WTC11 (cell line): ENCODE data around the gene PREP. TPM values are rescaled to one million over a fixed set of nuclear protein-coding genes. Genes with fewer than 3 reads are reported as not detected.

ENCODE experiments used
- ATAC-seq: fragments of 200-7000 bp; cut with Tn5 transposase; 2 replicates; pipeline ENCODE4 v1.10.0; 2021; ENCODE audit warnings: mild to moderate bottlenecking, moderate library complexity
- CTCF ChIA-PET: fragments of 300-600 bp; sonication (Branson Sonifier 250); formaldehyde crosslinking; loops from one replicate; lab custom pipeline; 2021; ENCODE audit warnings: antibody characterized with exemption; lab: Charles Lee
- POLR2A ChIA-PET: fragments of 350-600 bp; sonication (Branson Sonifier 250); formaldehyde crosslinking; loops from one replicate; lab custom pipeline; 2021; ENCODE audit warnings: antibody characterized with exemption; lab: Charles Lee
- DNase-seq: peaks from one replicate; pipeline ENCODE4 v3.0.0; 2021; ENCODE audit warnings: low spot score
- H3K27ac Mint-ChIP-seq: 2 replicates; pipeline ENCODE4 v1.8.0; 2021; ENCODE audit warnings: mixed read lengths
- H3K27me3 Mint-ChIP-seq: 2 replicates; pipeline ENCODE4 v1.8.0; 2021; ENCODE audit warnings: low read depth, mild to moderate bottlenecking, moderate library complexity, mixed read lengths
- H3K36me3 Mint-ChIP-seq: 2 replicates; pipeline ENCODE4 v1.8.0; 2021; ENCODE audit warnings: mixed read lengths
- H3K4me1 Mint-ChIP-seq: 2 replicates; pipeline ENCODE4 v1.8.0; 2022; ENCODE audit warnings: mixed read lengths
- H3K4me3 Mint-ChIP-seq: 2 replicates; pipeline ENCODE4 v1.8.0; 2021; ENCODE audit warnings: mild to moderate bottlenecking, moderate library complexity, mixed read lengths
- H3K9me3 Mint-ChIP-seq: 2 replicates; pipeline ENCODE4 v1.8.0; 2021; ENCODE audit warnings: mixed read lengths
- ARID4B ChIP-seq: sonication (generic); formaldehyde crosslinking; IDR thresholded peaks from 2 replicates; pipeline ENCODE4 v1.8.0; 2023; ENCODE audit warnings: missing genetic modification reagents, mild to moderate bottlenecking, borderline replicate concordance
- ATF1 ChIP-seq: sonication (generic); formaldehyde crosslinking; IDR thresholded peaks from 2 replicates; pipeline ENCODE4 v1.8.1; 2023; ENCODE audit warnings: mild to moderate bottlenecking, moderate library complexity, missing genetic modification reagents
- ATF2 ChIP-seq: sonication (generic); formaldehyde crosslinking; IDR thresholded peaks from 2 replicates; pipeline ENCODE4 v1.8.1; 2022; ENCODE audit warnings: low read depth, missing genetic modification reagents, borderline replicate concordance
- ATF3 ChIP-seq: sonication (generic); formaldehyde crosslinking; conservative IDR thresholded peaks from 2 replicates; pipeline ENCODE4 v1.8.1; 2022; ENCODE audit warnings: mild to moderate bottlenecking, missing genetic modification reagents
- CREB1 ChIP-seq: sonication (generic); formaldehyde crosslinking; IDR thresholded peaks from 2 replicates; pipeline ENCODE4 v1.8.0; 2023; ENCODE audit warnings: mild to moderate bottlenecking, missing genetic modification reagents
- E2F5 ChIP-seq: sonication (generic); formaldehyde crosslinking; IDR thresholded peaks from 2 replicates; pipeline ENCODE4 v1.8.1; 2022; ENCODE audit warnings: mild to moderate bottlenecking, moderate library complexity, missing genetic modification reagents
- MAX ChIP-seq: sonication (generic); formaldehyde crosslinking; IDR thresholded peaks from 2 replicates; pipeline ENCODE4 v1.8.0; 2022; ENCODE audit warnings: mild to moderate bottlenecking, missing genetic modification reagents
- MXD4 ChIP-seq: fragments of 250-450 bp; sonication (Bioruptor Pico); IDR thresholded peaks from 2 replicates; pipeline ENCODE4 v1.8.0; 2021; ENCODE audit warnings: mild to moderate bottlenecking, moderate library complexity, borderline replicate concordance
- NFATC4 ChIP-seq: fragments of 250-450 bp; sonication (Bioruptor Pico); IDR thresholded peaks from 2 replicates; pipeline ENCODE4 v1.9.0; 2021; ENCODE audit warnings: mild to moderate bottlenecking
- NFE2L1 ChIP-seq: sonication (generic); formaldehyde crosslinking; IDR thresholded peaks from 2 replicates; pipeline ENCODE4 v1.8.1; 2023; ENCODE audit warnings: missing genetic modification reagents
- PREB ChIP-seq: sonication (generic); formaldehyde crosslinking; IDR thresholded peaks from 2 replicates; pipeline ENCODE4 v1.8.1; 2022; ENCODE audit warnings: mild to moderate bottlenecking, missing genetic modification reagents, moderate library complexity, borderline replicate concordance
- SOX15 ChIP-seq: fragments of 250-450 bp; sonication (Bioruptor Pico); IDR thresholded peaks from 2 replicates; pipeline ENCODE4 v1.9.0; 2021; ENCODE audit warnings: mild to moderate bottlenecking
- ZMAT4 ChIP-seq: fragments of 250-450 bp; sonication (Bioruptor Pico); IDR thresholded peaks from 2 replicates; pipeline ENCODE4 v1.9.0; 2021; ENCODE audit warnings: mild to moderate bottlenecking
- ZNF121 ChIP-seq: sonication (generic); formaldehyde crosslinking; IDR thresholded peaks from 2 replicates; pipeline ENCODE4 v1.8.0; 2023; ENCODE audit warnings: missing genetic modification reagents
- ZNF232 ChIP-seq: sonication (generic); formaldehyde crosslinking; IDR thresholded peaks from 2 replicates; pipeline ENCODE4 v1.8.0; 2022; ENCODE audit warnings: mild to moderate bottlenecking, missing genetic modification reagents
- ZNF263 ChIP-seq: sonication (generic); formaldehyde crosslinking; IDR thresholded peaks from 2 replicates; pipeline ENCODE4 v1.8.1; 2022; ENCODE audit warnings: low read depth, mild to moderate bottlenecking, moderate library complexity, missing genetic modification reagents
- ZNF281 ChIP-seq: sonication (generic); formaldehyde crosslinking; IDR thresholded peaks from 2 replicates; pipeline ENCODE4 v1.8.0; 2023; ENCODE audit warnings: mild to moderate bottlenecking, missing genetic modification reagents
- ZNF423 ChIP-seq: fragments of 250-450 bp; sonication (Bioruptor Pico); IDR thresholded peaks from 2 replicates; pipeline ENCODE4 v2.1.2; 2022; ENCODE audit warnings: mild to moderate bottlenecking, moderate library complexity
- total RNA-seq: library from RNA; stranded (reverse); gene quantifications from 3 replicates; pipeline ENCODE4 v1.2.3, GENCODE V29; 2021

Gene PREP
- total RNA-seq, 1 experiment from 2014 or later = 58.8 TPM

GRCh38 chr6:105320271-105320670 is 82.6 kb downstream of the PREP start (continued):
- TF ChIP-seq E2F5 (CRISPR knock-in tag) (no peak), ZNF281 (no peak), NFE2L1 (no peak)

GRCh38 chr6:105319331-105319730 is 83.6 kb downstream of the PREP start:
- no peaks in the 10 kb centered on the region for H3K9me3 Mint-ChIP-seq
- no peaks in the 10 kb centered on the region for H3K4me1 Mint-ChIP-seq
- TF ChIP-seq ZNF423 (CRISPR knock-in tag) = no peak
- TF ChIP-seq E2F5 (CRISPR knock-in tag) = no peak
- no peak for TF ChIP-seq ZNF232
- TF ChIP-seq ZMAT4 (CRISPR knock-in tag) = no peak
- no peak for TF ChIP-seq ATF3 (CRISPR knock-in tag)
- TF ChIP-seq MAX = no peak
- TF ChIP-seq ZNF263 (CRISPR knock-in tag) = no peak
- TF ChIP-seq ZNF121 = no peak
- no peak for TF ChIP-seq SOX15
- no peak for TF ChIP-seq CREB1 (CRISPR knock-in tag)
- TF ChIP-seq NFATC4 (CRISPR knock-in tag) = no peak
- TF ChIP-seq ATF1 = no peak
- TF ChIP-seq PREB (CRISPR knock-in tag) = no peak
- TF ChIP-seq ARID4B (CRISPR knock-in tag) = no peak
- no peak for TF ChIP-seq ATF2 (CRISPR knock-in tag)
- no peak for TF ChIP-seq MXD4 (CRISPR knock-in tag)
- no peak overlapping the region for H3K4me3 Mint-ChIP-seq
- POLR2A ChIA-PET = no interaction called here
- peaks cover 17% of the 10 kb centered on the region for H3K36me3 Mint-ChIP-seq
- no peak overlapping the region for H3K27ac Mint-ChIP-seq
- no peak for DNase-seq
- no peaks in the 10 kb centered on the region for H3K27me3 Mint-ChIP-seq
- no peak for ATAC-seq
- CTCF ChIA-PET = interaction anchor here (2.3 kb wide), 1 partner anchor 231 kb away, joined by 9 read pairs; no protein-coding TSS in a partner anchor
